HG03460 (cell line): ENCODE measurements around the gene SMIM14.
"Not testable (repeated sequence)": the region's sequence is repeated elsewhere in the genome, so short reads cannot be mapped to it uniquely, and the experiment has no call there.

Source experiments
- ATAC-seq: cut with Tn5 transposase; IDR thresholded peaks from one replicate; pipeline ENCODE4 v1.9.1; 2021; ENCODE audit not compliant: unreplicated experiment

SMIM14 gene

GRCh38 chr4:39510348-39510929, 128.2 kb downstream of the SMIM14 start:
- no peak for ATAC-seq

- no peak for ATAC-seq
Observed at GRCh38 chr4:39505581-39505980, 133.1 kb downstream of the SMIM14 start.

GRCh38 chr4:39504538-39504937, 134.1 kb downstream of the SMIM14 start:
- no peak for ATAC-seq

- ATAC-seq: not testable (repeated sequence)
Observed at GRCh38 chr4:39502664-39503035, 136.0 kb downstream of the SMIM14 start.

GRCh38 chr4:39502019-39502663, 136.5 kb downstream of the SMIM14 start:
- ATAC-seq: no peak

- ATAC-seq: no peak
Observed at GRCh38 chr4:39498727-39499020, 140.0 kb downstream of the SMIM14 start.

- ATAC-seq: no peak
Observed at GRCh38 chr4:39497909-39498726, 140.5 kb downstream of the SMIM14 start.
